Activated T-cell treated with anti-CD3 and anti-CD28 coated beads, Interleukin-2, amount 50 U/mL, for 1 hour (primary cell): ENCODE results near the gene TMEM86B.

Experiments
- DNase-seq: peaks from one replicate; pipeline ENCODE4 v3.0.0-alpha.2; 2020

TMEM86B gene

GRCh38 chr19:55256562-55257460 is 28.2 kb upstream of the TMEM86B start:
- no peak for DNase-seq

GRCh38 chr19:55255618-55256423 is 27.3 kb upstream of the TMEM86B start:
- peak; percentile 48 for DNase-seq

- no peak for DNase-seq
Observed at GRCh38 chr19:55254625-55254977, 26.0 kb upstream of the TMEM86B start.

- peak; percentile 70 for DNase-seq
Observed at GRCh38 chr19:55253842-55254624, 25.5 kb upstream of the TMEM86B start.

GRCh38 chr19:55252760-55253663 is 24.4 kb upstream of the TMEM86B start:
- no peak for DNase-seq

GRCh38 chr19:55251341-55252081 is 22.9 kb upstream of the TMEM86B start:
- DNase-seq, result peak; percentile 56

- no peak for DNase-seq
Observed at GRCh38 chr19:55250262-55251036, 21.9 kb upstream of the TMEM86B start.

- DNase-seq, result no peak
Observed at GRCh38 chr19:55249841-55250240, 21.3 kb upstream of the TMEM86B start.

GRCh38 chr19:55248704-55249103 is 20.1 kb upstream of the TMEM86B start:
- no peak for DNase-seq

- DNase-seq, result no peak
Observed at GRCh38 chr19:55248166-55248675, 19.7 kb upstream of the TMEM86B start.

- DNase-seq, result no peak
Observed at GRCh38 chr19:55247621-55248099, 19.1 kb upstream of the TMEM86B start.

GRCh38 chr19:55246462-55247451 is 18.2 kb upstream of the TMEM86B start:
- no peak for DNase-seq

GRCh38 chr19:55245236-55245904 is 16.8 kb upstream of the TMEM86B start:
- no peak for DNase-seq

- DNase-seq, result no peak
Observed at GRCh38 chr19:55244004-55244680, 15.6 kb upstream of the TMEM86B start.

- DNase-seq, result no peak
Observed at GRCh38 chr19:55242517-55242916, 14.0 kb upstream of the TMEM86B start.

GRCh38 chr19:55241935-55242464 is 13.4 kb upstream of the TMEM86B start:
- DNase-seq, result no peak
